ENCODE data around the gene VPS18.

Gene VPS18

DNA sequence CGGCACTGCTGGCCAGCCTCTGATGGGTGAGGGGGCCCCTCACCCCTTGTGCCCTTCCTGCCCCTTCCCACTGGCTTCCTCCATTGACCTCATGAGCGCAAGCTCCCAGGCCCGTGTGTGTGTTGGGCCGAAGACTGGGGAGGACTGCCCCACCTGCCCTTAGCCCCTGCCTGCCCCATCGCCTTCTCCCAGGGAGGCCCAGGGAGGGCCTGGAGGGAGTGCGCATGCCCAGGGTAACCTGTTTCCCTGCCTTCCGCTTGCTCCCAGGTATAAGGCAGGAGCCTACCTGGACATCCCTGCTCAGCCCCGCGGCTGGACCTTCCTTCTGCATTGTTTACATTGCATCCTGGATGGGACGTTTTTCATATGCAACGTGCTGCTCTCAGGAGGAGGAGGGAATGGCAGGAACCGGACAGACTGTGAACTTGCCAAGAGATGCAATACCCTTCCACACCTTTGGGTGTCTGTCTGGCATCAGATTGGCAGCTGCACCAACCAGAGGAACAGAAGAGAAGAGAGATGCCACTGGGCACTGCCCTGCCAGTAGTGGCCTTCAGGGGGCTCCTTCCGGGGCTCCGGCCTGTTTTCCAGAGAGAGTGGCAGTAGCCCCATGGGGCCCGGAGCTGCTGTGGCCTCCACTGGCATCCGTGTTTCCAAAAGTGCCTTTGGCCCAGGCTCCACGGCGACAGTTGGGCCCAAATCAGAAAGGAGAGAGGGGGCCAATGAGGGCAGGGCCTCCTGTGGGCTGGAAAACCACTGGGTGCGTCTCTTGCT, 43.7 kb downstream of the VPS18 start:
- no peak for DNase-seq

DNA sequence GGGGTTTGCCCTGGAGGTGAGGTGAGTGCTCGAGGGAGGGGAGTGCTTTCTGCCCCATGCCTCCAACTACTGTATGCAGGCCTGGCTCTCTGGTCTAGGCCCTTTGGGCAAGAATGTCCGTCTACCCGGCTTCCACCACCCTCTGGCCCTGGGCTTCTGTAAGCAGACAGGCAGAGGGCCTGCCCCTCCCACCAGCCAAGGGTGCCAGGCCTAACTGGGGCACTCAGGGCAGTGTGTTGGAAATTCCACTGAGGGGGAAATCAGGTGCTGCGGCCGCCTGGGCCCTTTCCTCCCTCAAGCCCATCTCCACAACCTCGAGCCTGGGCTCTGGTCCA, 44.3 kb downstream of the VPS18 start:
- no peak for DNase-seq

DNA sequence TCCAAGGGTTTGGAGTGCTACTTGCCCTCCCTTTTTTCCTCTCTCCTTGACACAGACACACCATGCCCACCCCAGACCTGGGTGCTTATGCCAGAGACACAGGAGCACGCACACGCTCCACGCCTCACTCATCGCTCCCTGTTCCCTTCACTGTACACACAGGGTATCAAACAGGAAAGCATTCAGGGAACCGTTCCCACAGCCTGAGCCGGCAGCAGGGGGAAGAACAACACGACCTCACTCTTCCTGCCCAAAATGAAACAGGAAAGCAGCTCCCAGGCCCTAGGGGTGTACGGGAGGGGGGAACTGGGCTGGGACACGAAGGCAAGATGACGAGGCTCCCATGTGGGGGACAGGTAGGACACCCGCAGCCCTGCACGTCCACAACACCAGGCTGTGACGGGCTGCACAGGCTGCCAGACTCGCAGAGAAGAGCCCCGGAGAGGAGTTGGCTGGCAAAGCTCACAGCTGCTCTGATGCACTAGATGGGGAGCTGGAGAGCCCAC, 46.1 kb downstream of the VPS18 start:
- DNase-seq: no peak

DNA sequence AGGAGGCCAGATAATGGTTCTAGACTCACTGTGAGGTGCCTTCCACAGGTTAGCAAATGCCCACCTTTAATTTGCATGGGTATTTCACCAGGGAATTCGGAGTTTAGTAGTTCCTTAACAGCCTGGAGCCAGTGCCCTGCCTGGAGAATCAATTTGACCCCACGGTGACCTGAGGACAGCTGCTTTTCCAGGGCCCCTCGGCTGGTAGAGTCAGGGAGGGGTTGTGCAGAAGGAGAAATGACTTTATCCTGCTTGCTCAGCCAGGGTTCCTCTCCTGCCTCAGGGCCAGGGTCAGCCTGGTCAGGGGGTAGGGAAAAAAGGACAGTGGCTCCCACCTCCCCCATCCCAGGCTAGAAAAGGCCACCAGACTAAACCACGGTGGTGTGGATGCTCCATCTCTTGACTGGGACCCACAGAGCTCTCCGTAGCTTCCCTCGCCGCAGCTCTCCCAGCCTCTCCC, 46.8 kb downstream of the VPS18 start:
- DNase-seq: no peak

DNA sequence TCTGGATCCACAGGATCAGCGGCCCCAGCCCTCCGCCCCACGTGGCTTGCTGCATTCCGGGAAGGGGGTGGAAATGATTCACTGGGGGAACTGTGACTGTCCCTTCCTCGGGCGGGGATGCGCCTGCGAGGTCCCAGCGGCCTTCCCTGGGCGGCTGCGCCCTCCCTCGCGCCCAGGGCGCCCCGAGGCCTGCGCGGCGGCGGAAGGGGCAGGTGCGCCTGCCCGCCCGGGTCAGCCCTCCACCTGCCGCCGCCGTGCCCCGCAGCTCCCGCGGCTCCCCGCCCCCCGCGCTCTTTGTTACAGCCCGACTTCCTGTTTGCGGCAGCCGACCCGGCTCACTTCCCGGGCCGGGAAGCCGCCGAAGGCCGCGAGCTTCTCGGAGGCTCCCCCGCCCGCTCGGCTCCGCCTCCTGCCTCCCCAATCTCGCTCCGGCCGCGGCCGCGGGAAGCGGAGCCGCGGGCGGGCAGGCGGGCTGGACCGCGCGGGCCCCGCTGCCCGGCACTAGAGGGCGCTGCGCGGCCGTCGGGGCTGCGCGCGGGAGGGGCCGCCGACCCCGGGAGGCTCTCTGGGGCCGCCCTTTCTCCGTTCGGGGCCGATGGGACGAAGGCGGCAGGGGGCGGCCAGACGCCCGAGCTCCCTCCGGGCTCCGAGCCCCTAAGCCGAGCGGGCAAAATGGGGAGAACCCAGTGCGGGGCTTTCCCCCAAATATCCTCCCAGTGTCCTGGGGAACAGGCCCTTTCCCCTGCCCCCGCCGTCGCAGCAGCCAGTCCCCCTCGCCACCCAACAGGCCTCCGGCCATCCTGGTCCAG, 47.5 kb downstream of the VPS18 start:
- DNase-seq: peak; percentile 60 to 67

DNA sequence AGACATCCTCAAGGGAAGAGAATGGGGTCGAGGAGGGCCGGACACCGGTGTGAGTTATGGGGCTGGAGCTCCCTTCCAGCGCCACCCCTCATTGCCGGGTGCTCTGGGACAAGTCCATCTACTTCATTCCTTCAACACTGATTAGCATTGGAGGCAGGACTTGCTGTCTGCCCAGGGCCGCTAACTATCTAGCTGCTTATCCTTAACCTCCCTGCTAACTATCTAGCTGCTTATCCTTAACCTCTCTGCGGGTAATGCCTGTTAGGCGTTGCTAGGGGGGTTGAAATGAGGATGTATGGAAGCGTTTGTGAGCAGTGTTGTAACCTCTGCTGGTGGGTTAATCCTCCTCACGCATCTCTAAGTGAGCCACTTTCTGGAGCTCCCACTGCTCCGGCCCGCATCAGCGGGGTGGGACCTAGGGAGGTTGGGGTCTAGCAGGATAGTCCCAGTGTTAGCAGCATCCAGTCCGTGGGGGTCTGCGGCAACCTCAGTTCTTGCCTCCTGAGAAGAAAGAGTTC, 48.1 kb downstream of the VPS18 start:
- no peak for DNase-seq

DNA sequence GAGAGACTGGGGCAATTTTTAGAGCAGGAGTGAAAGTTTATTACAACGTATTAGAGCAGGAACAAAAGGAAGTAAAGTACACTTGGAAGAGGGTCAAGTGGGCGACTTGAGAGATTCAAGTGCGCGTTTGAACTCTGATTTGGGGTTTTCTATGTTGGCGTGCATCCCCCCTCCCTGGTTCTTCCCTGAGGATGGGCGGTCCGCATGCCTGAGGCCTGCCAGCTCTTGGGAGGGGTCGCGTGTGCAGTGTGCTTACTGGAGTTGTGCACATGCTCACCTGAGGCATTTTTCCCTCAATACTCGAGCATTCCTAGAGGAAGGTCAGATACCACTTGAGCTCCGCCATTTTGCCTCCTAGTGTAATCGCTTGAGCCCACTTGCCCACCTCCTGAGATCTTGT, 48.6 kb downstream of the VPS18 start:
- no peak for DNase-seq

DNA sequence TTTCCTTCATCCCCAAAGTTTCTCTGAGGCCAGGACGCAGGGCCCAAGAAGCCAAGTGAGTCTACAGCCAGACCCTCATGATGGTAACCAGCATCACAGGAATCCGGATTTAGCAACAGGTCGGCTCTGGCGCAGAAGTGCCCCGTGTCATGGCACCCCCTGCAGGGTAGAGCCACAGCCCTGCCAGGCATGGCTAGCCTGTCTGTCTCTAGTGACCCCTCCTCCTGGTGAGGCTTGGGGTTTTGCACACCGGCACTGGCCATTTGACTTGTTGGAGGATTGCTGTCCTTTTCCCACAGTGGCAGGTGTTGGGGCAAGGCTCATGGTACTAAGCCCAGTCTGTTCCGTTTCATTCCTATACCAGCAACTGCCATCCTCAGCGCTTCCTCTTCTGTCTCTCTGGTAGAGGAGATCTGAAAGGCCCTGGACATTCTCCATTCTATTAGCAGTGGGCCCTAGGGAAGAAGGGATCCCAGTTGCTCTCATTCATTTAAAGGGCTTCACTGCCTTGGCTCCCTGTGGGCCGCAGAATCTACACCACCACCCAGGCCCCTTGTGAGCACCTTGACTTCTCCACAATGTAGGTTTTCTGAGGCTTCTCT, 49.6 kb downstream of the VPS18 start:
- DNase-seq: no peak

DNA sequence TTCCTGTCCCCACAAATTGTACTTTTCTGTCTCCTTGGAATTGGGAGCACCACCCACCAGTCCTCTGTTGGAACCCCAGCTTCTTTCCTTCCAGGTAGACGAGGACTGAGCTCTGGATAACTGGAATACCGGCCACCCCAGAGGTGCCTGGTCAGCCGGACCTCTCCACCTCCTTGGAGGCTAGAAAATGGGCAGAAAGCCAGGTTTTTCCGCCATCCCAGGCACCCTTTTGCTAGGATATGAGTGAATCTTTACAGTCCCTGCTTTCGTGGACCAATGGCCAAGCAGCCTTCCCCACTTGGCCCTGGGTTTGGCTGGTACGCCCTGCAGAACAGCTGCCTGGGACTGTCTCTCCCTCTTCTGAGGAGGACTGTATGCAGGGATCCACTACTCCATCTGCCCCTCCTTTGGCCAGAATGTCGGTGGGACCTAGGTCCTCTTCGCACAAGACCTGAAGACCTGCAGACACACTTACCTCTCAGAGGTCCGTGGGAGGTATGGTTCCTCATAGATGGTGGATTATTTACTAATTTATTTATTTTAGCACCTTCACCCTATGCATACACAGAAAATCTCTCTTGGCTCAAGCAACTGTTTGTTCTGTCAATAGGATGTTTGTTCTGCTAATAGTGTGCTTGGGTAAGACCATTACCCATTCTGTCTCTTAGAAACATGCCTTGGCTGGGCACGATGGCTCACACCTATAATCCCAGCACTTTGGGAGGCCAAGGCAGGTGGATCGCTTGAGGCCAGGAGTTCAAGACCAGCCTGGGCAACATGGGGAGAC, 50.5 kb downstream of the VPS18 start:
- no peak for DNase-seq

DNA sequence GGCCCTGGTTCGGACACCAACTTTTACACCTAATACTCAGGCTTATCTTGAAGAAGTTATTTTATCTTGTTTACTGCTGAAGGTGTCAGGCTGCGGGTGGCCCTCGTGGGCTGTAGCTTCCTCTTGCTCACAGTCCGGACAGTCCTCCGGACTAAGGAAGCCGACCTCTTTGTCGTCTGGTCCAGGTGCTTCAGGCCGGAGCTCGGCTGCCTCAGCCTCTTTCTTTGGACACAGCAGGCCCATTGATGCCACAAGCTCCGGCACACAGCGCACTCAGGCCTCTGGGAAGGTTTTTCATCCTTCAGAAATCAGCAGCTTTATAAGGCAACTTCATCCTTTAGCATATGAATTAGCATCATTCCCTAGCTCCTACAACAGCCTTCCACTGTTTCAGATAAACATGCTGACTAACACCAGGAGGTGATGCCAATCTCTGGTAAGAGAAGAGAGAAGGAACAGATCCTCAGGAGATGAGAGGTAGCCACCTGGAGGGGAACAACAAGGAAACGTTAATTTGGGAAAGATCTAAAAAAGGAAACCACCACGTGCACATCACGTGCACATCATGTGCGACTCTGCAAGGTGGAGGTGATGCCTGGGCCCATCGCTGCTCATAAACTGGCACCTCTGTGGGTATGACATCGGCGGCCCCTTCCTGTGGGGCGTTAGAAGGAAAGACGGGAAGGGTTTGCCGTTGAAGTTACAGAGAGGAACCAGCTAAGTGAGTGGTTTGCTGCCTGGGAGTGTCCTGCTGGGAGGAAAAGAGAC, 54.6 kb downstream of the VPS18 start:
- no peak for DNase-seq

DNA sequence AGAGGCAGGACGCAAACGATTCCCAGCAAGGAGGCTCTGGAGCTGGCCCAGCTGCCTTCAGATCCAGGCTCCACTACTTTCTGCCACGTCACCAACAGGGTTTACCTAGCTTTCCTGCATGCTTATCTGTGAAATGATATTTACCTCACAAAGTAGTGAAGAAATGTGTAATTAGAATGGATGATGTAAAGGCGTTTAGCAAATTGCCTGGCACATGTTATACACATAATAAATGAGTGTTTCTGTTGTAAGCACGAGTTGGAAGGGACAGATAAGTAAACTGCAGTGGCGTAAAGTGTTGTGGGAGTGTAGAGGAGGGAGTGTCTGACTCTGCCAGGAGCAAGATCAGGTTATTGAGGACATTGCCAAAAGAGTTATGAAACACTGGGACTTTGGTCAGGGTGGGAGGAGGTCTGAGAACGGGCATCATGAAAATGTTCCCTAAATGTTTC, 55.5 kb downstream of the VPS18 start:
- DNase-seq: no peak

DNA sequence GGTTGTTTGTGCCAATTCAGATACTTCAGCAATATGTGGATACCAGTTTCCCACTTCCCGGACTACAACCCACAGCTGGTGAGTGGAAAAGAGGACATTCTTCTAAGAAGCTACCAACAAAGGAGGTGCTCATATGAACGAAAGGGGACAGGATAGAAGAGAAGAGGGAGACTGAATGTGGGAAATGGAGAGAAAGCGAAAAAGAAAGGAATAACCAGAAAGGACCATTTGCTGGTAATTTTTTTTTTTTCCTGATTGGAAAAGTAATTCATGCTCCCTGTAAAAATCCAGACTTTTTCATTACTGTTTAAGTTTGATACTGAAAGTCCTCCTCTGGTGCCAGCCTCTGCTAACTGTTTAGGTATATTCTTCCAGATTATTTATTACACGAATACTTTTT, 57.5 kb downstream of the VPS18 start:
- no peak for DNase-seq

DNA sequence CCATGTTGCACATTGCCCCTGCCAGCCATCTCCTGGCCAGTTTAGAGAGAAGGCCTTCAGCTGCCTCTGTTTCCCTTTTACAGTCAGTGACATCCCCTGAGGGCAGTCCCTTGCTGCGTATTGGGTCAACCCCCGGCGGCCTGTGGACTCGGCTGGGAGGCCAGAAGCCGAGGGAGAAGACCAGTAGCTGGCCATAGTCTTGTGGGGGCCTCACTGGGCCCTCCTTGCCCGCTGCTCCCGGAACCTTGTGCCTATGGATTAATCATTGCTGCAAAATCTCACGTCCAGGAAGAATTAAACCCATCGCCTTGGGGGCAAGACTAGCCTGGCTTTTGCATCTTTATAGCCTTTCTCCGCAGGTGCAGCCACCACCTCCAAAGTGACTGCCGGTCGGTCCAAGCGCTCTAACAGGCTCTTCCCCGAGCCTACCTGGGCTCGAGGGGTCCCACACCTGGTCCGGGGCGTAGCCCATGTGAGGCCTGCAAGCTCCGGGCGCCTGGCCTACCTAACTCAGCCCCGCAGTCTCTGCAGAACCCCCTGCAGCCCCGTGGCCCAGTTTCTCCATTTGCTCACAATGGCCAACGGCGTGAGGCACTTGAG, 58.2 kb downstream of the VPS18 start:
- no peak for DNase-seq

DNA sequence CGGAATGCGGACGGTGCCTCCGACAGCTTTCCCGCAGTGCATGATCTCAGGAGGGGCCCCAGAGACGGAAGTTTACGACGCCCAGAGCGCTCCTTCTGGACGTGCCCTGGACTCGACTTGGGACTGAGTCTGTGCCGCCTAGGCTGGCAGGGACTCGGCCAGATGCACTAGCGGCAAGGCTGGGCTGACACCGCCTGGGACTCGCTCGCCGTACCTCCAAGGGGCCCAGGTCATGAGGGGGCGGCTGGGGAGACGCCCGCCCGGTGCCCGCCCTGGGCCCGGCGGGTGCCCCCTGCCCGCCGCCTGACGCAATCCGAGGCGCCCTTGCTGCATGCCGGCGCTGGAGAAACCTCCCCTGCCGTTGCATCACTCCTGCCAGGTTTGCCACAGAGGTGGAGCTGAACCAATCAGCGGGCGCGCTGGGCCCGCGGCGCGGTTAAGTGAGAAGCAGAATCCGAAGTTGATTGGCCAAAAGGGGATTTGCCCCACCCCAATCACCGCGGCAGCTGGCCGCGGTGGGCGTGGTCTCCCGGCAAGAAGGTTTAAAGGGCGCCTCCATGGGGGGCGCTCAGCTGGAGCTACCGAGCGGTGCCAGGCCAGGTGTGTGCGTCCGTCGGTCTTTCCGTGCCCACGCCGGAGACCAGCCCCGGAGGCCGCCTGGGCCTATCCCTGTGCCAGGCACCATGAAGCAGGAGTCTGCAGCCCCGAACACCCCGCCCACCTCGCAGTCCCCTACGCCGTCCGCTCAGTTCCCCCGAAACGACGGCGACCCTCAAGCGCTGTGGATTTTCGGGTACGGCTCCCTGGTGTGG, 58.9 kb downstream of the VPS18 start, which contains the start of gene CHAC1:
Gene CHAC1 (plus strand): TSS at position 571 of the 812 bp plus-strand sequence. CDS start 113 bp downstream, at position 684.
- peak; percentile 94 to 95 for DNase-seq
